Melanocyte of skin (primary cell): Measurements from ENCODE around the gene RCE1. TPM values are rescaled to one million over a fixed set of nuclear protein-coding genes. Genes with fewer than 3 reads are reported as not detected.

Experiments used
- total RNA-seq, 2 donors: library from RNA; depleted of rRNA; stranded (reverse); fragments of >200 nt; gene quantifications; 2 replicates each; pipeline ENCODE4 v1.2.3, GENCODE V29; 2012

RCE1 gene
- 10 to 100 TPM; 12.7 to 18.3 TPM for total RNA-seq

GRCh38 chr11:66842896-66843775 lies at the start of gene RCE1:
Gene RCE1, plus strand, starts transcription at chr11:66843441. Its CDS starts 15 bp downstream, at chr11:66843456.

GRCh38 chr11:66856496-66857233 lies 13.4 kb downstream of the RCE1 start, which contains the start of gene LRFN4:
Gene LRFN4, plus strand, starts transcription at chr11:66857064. Its CDS starts 681 bp downstream, at chr11:66857745.

Other genes with a start within 250 kb of the RCE1 start
- gene RBM14, start 226.8 kb upstream of the RCE1 start, total RNA-seq: 10 to 100 TPM; 25.5 to 41.3 TPM
- gene RBM4, start 204.7 kb upstream of the RCE1 start, total RNA-seq: 100 to 1,000 TPM in 1 of 2 donors, 10 to 100 TPM in 1; 70.9 to 120 TPM
- gene RBM4B, start 165.6 kb upstream of the RCE1 start, total RNA-seq: 10 to 100 TPM; 17.2 to 23.3 TPM
- 1 to 10 TPM; 6.5 to 9.0 TPM for gene SPTBN2, start 114.2 kb upstream of the RCE1 start, total RNA-seq
- gene LRFN4, start 13.6 kb downstream of the RCE1 start, total RNA-seq: 10 to 100 TPM; 17.2 to 19.3 TPM
- 10 to 100 TPM; 29.6 to 46.1 TPM for gene PC, start 114.9 kb downstream of the RCE1 start, total RNA-seq
- not detected for gene C11orf86, start 131.9 kb downstream of the RCE1 start, total RNA-seq
- not detected for gene SYT12, start 179.7 kb downstream of the RCE1 start, total RNA-seq
- 1 to 10 TPM; 2.3 to 4.1 TPM for gene RHOD, start 213.4 kb downstream of the RCE1 start, total RNA-seq